NK-92 (cell line): ENCODE data around the gene SLC4A2.

ENCODE experiments used
- DNase-seq: peaks from one replicate; lab custom pipeline; 2025; ENCODE audit not compliant: unreplicated experiment; lab: John Stamatoyannopoulos, UW

SLC4A2 gene

DNA sequence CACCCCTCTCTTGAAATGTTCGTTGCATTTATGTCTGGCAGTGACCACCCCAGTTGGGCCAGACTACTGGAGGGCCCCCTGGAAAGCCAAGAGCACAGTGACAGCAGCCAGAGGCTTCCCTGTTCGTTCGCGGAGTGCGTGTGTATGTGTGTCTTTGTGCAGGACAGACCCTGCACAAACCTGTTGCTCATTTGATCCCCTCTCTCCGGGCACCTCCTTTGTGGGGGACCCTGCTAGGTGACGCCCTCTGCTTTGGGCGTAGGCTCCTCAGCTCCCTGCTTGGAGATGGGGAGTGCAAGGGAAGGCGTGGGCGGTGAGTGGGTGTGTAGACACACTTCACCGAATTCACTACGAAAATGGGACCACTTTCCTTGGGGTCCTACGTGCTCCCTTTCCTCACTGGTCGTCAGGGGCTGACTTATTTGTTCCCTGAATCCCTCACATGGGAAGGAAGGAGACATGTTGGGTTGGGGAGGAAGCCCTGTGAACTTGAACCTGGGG lies 65.6 kb downstream of the SLC4A2 start:
- no peak for DNase-seq

GRCh38 chr7:151125470-151125845 lies 66.1 kb downstream of the SLC4A2 start:
- no peak for DNase-seq

GRCh38 chr7:151125846-151126481 lies 66.6 kb downstream of the SLC4A2 start:
- no peak for DNase-seq
